NOMO-1 (cell line): ENCODE data around the gene HIKESHI.
A peak's percentile ranks its signal among the peaks of the same experiment; 100 is the strongest.
"Not testable (repeated sequence)": the region's sequence is repeated elsewhere in the genome, so short reads cannot be mapped to it uniquely, and the experiment has no call there.

Source experiments
- DNase-seq, 2 experiments: peaks; one replicate each; lab custom pipeline; 2025; ENCODE audit not compliant: unreplicated experiment in 2 of 2; lab: John Stamatoyannopoulos, UW

Gene HIKESHI

GRCh38 chr11:86302092-86302793 is at the start of gene HIKESHI:
Gene HIKESHI, plus strand, starts transcription at chr11:86302240. Its CDS starts 209 bp downstream, at chr11:86302449.
- peak; percentile 87 to 91 for DNase-seq

- DNase-seq: no peak
These were observed 46.1 kb upstream of the HIKESHI start for GRCh38 chr11:86255896-86256295.

GRCh38 chr11:86256608-86257007 is 45.4 kb upstream of the HIKESHI start:
- DNase-seq: no peak

GRCh38 chr11:86257446-86257845 is 44.6 kb upstream of the HIKESHI start:
- DNase-seq: no peak

- no peak for DNase-seq
These were observed 42.3 kb upstream of the HIKESHI start for GRCh38 chr11:86259730-86260129.

GRCh38 chr11:86261328-86261727 is 40.7 kb upstream of the HIKESHI start:
- DNase-seq: no peak

- DNase-seq: no peak
These were observed 39.7 kb upstream of the HIKESHI start for GRCh38 chr11:86262387-86262786.

- DNase-seq: no peak
These were observed 37.4 kb upstream of the HIKESHI start for GRCh38 chr11:86264649-86265048.

- DNase-seq: no peak
These were observed 36.8 kb upstream of the HIKESHI start for GRCh38 chr11:86265194-86265593.

GRCh38 chr11:86269645-86270044 is 32.4 kb upstream of the HIKESHI start:
- no peak for DNase-seq

- no peak for DNase-seq
These were observed 27.5 kb upstream of the HIKESHI start for GRCh38 chr11:86274503-86274902.

- no peak for DNase-seq
These were observed 27.0 kb upstream of the HIKESHI start for GRCh38 chr11:86274999-86275398.

GRCh38 chr11:86275493-86276370 is 26.3 kb upstream of the HIKESHI start:
- DNase-seq: no peak

- DNase-seq: no peak
These were observed 24.3 kb upstream of the HIKESHI start for GRCh38 chr11:86277741-86278140.

GRCh38 chr11:86278226-86278625 is 23.8 kb upstream of the HIKESHI start:
- DNase-seq: no peak

GRCh38 chr11:86279747-86280146 is 22.3 kb upstream of the HIKESHI start:
- DNase-seq: no peak

- DNase-seq: no peak
These were observed 14.6 kb upstream of the HIKESHI start for GRCh38 chr11:86287468-86287796.

- no peak for DNase-seq
These were observed 13.1 kb upstream of the HIKESHI start for GRCh38 chr11:86288776-86289507.

- not testable (repeated sequence) for DNase-seq
These were observed 12.3 kb upstream of the HIKESHI start for GRCh38 chr11:86289508-86290280.

- DNase-seq: peak; percentile 6 to 43
These were observed 10.4 kb upstream of the HIKESHI start for GRCh38 chr11:86291466-86292262.
